HEK293 (cell line): Measurements from ENCODE around the gene ZNF324.

Experiments used
- BCL11B ChIP-seq: fragments of 450-650 bp; formaldehyde crosslinking; IDR thresholded peaks from 2 replicates; pipeline ENCODE4 v1.5.1; 2016; ENCODE audit warnings: low read depth, missing biosample characterization, missing genetic modification characterization
- BCL6B ChIP-seq: fragments of 450-650 bp; formaldehyde crosslinking; IDR thresholded peaks from 2 replicates; pipeline ENCODE4 v1.5.1; 2017; ENCODE audit warnings: missing biosample characterization, missing genetic modification characterization
- EGR2 ChIP-seq: fragments of 450-650 bp; formaldehyde crosslinking; IDR thresholded peaks from 2 replicates; pipeline ENCODE4 v1.5.1; 2016; ENCODE audit warnings: low read depth, missing biosample characterization, missing genetic modification characterization
- ELK4 ChIP-seq: IDR thresholded peaks from 2 replicates; pipeline ENCODE4 v1.6.1; 2011; ENCODE audit warnings: mild to moderate bottlenecking, low read depth, low read length, borderline replicate concordance
- GFI1B ChIP-seq: fragments of 450-650 bp; formaldehyde crosslinking; IDR thresholded peaks from 2 replicates; pipeline ENCODE4 v1.5.1; 2016; ENCODE audit warnings: missing biosample characterization, missing genetic modification characterization
- GLIS1 ChIP-seq: fragments of 450-650 bp; formaldehyde crosslinking; IDR thresholded peaks from 2 replicates; pipeline ENCODE4 v1.5.1; 2016; ENCODE audit warnings: missing biosample characterization, missing genetic modification characterization
- PRDM6 ChIP-seq: fragments of 450-650 bp; formaldehyde crosslinking; IDR thresholded peaks from 2 replicates; pipeline ENCODE4 v1.5.1; 2017; ENCODE audit warnings: missing biosample characterization, missing genetic modification characterization
- SETDB1 ChIP-seq: IDR thresholded peaks from one replicate; pipeline ENCODE4 v1.6.1; 2017; ENCODE audit warnings: mild to moderate bottlenecking, low read length, moderate library complexity, mixed read lengths; ENCODE audit not compliant: insufficient read length
- SP7 ChIP-seq: fragments of 450-650 bp; formaldehyde crosslinking; IDR thresholded peaks from 2 replicates; pipeline ENCODE4 v1.5.1; 2016; ENCODE audit warnings: missing biosample characterization, missing genetic modification characterization
- ZBTB6 ChIP-seq: fragments of 450-650 bp; formaldehyde crosslinking; IDR thresholded peaks from 2 replicates; pipeline ENCODE4 v1.5.1; 2017; ENCODE audit warnings: missing biosample characterization, missing genetic modification characterization
- ZBTB7A ChIP-seq: fragments of 450-650 bp; formaldehyde crosslinking; IDR thresholded peaks from 2 replicates; pipeline ENCODE4 v1.5.1; 2016; ENCODE audit warnings: low read depth, missing biosample characterization, missing genetic modification characterization
- ZNF10 ChIP-seq: fragments of 450-650 bp; formaldehyde crosslinking; IDR thresholded peaks from 2 replicates; pipeline ENCODE4 v1.5.1; 2017; ENCODE audit warnings: missing biosample characterization, missing genetic modification characterization
- ZNF169 ChIP-seq: fragments of 450-650 bp; formaldehyde crosslinking; IDR thresholded peaks from 2 replicates; pipeline ENCODE4 v1.5.1; 2016; ENCODE audit warnings: missing biosample characterization, missing genetic modification characterization
- ZNF211 ChIP-seq: fragments of 450-650 bp; formaldehyde crosslinking; IDR thresholded peaks from 2 replicates; pipeline ENCODE4 v1.5.1; 2016; ENCODE audit warnings: low read depth, missing biosample characterization, missing genetic modification characterization
- ZNF274 ChIP-seq, 2 experiments: fragments of 200-500 bp in 1 of 2; fragments of 450-650 bp in 1 of 2; sonication (Bioruptor generic) in 1 of 2; formaldehyde crosslinking in 1 of 2; IDR thresholded peaks; 2 replicates each; pipeline versions ENCODE4 v1.5.1 to v1.6.1; 2014 to 2016; ENCODE audit warnings: borderline replicate concordance in 1 of 2, inconsistent platforms in 1 of 2, low read length in 1 of 2, missing biosample characterization in 1 of 2, missing genetic modification characterization in 1 of 2
- ZNF341 ChIP-seq: fragments of 450-650 bp; formaldehyde crosslinking; IDR thresholded peaks from 2 replicates; pipeline ENCODE4; 2016; ENCODE audit warnings: low read depth, missing biosample characterization, missing genetic modification characterization
- ZNF362 ChIP-seq: fragments of 450-650 bp; formaldehyde crosslinking; IDR thresholded peaks from 2 replicates; pipeline ENCODE4 v1.5.1; 2016; ENCODE audit warnings: missing biosample characterization, missing genetic modification characterization
- ZNF398 ChIP-seq: fragments of 450-650 bp; formaldehyde crosslinking; IDR thresholded peaks from 2 replicates; pipeline ENCODE4 v1.5.1; 2017; ENCODE audit warnings: missing biosample characterization, missing genetic modification characterization
- ZNF416 ChIP-seq: fragments of 450-650 bp; formaldehyde crosslinking; IDR thresholded peaks from 2 replicates; pipeline ENCODE4 v1.5.1; 2016; ENCODE audit warnings: missing biosample characterization, missing genetic modification characterization
- ZNF501 ChIP-seq: fragments of 450-650 bp; formaldehyde crosslinking; IDR thresholded peaks from 2 replicates; pipeline ENCODE4 v1.5.1; 2016; ENCODE audit warnings: missing biosample characterization, missing genetic modification characterization
- ZNF521 ChIP-seq: fragments of 450-650 bp; formaldehyde crosslinking; IDR thresholded peaks from 2 replicates; pipeline ENCODE4 v1.5.1; 2017; ENCODE audit warnings: missing biosample characterization, mild to moderate bottlenecking, missing genetic modification characterization
- ZNF529 ChIP-seq: fragments of 450-650 bp; formaldehyde crosslinking; IDR thresholded peaks from 2 replicates; pipeline ENCODE4 v1.5.1; 2017; ENCODE audit warnings: missing genetic modification characterization, missing biosample characterization; ENCODE audit not compliant: insufficient replicate concordance
- ZNF555 ChIP-seq: fragments of 450-650 bp; formaldehyde crosslinking; conservative IDR thresholded peaks from 2 replicates; pipeline ENCODE4 v1.5.1; 2017; ENCODE audit warnings: missing biosample characterization, mild to moderate bottlenecking, missing genetic modification characterization, inconsistent platforms
- ZNF560 ChIP-seq: fragments of 450-650 bp; formaldehyde crosslinking; IDR thresholded peaks from 2 replicates; pipeline ENCODE4 v1.5.1; 2017; ENCODE audit warnings: missing biosample characterization, missing genetic modification characterization, borderline replicate concordance
- ZNF585B ChIP-seq: fragments of 450-650 bp; formaldehyde crosslinking; IDR thresholded peaks from 2 replicates; pipeline ENCODE4 v1.5.1; 2016; ENCODE audit warnings: missing biosample characterization, missing genetic modification characterization
- ZNF624 ChIP-seq: fragments of 450-650 bp; formaldehyde crosslinking; IDR thresholded peaks from 2 replicates; pipeline ENCODE4 v1.5.1; 2017; ENCODE audit warnings: missing biosample characterization, missing genetic modification characterization
- ZNF626 ChIP-seq: fragments of 450-650 bp; sonication (Bioruptor Pico); formaldehyde crosslinking; IDR thresholded peaks from 2 replicates; pipeline ENCODE4 v1.5.1; 2018; ENCODE audit warnings: missing biosample characterization, missing genetic modification characterization, inconsistent platforms
- ZNF654 ChIP-seq: fragments of 450-650 bp; formaldehyde crosslinking; IDR thresholded peaks from 2 replicates; pipeline ENCODE4 v1.5.1; 2016; ENCODE audit warnings: low read depth, missing biosample characterization, missing genetic modification characterization
- ZNF692 ChIP-seq: fragments of 450-650 bp; formaldehyde crosslinking; IDR thresholded peaks from 2 replicates; pipeline ENCODE4 v1.5.1; 2016; ENCODE audit warnings: missing biosample characterization, missing genetic modification characterization
- ZNF701 ChIP-seq: fragments of 450-650 bp; formaldehyde crosslinking; IDR thresholded peaks from 2 replicates; pipeline ENCODE4 v1.5.1; 2016; ENCODE audit warnings: missing biosample characterization, missing genetic modification characterization

The ZNF324 gene

GRCh38 chr19:58475714-58476497, 9.0 kb downstream of the ZNF324 start, which contains the start of gene ZNF446 (continued):
- TF ChIP-seq ZNF692 (tag by site-specific recombination) (peak; percentile 46), ZNF211 (no peak), ZNF701 (tag by site-specific recombination) (no peak), ZNF529 (no peak), ZBTB6 (tag by site-specific recombination) (peak; percentile 49; the same call in 1 of the 2 replicates), ZNF416 (tag by site-specific recombination) (no peak), ZNF585B (tag by site-specific recombination) (no peak), ZNF624 (no peak), GFI1B (tag by site-specific recombination) (no peak), ZNF169 (tag by site-specific recombination) (no peak), ZNF654 (tag by site-specific recombination) (no peak), SETDB1 (no peak), ZNF398 (no peak), ZNF626 (tag by site-specific recombination) (no peak), ZNF501 (tag by site-specific recombination) (peak; percentile 57; the same call in 1 of the 2 replicates), ZNF341 (tag by site-specific recombination) (peak; percentile 71), BCL11B (peak; percentile 72; the same call in 1 of the 2 replicates), ZNF560 (no peak), SP7 (tag by site-specific recombination) (peak; percentile 47; the same call in 1 of the 2 replicates), ELK4 (no peak), BCL6B (tag by site-specific recombination) (no peak), EGR2 (peak; percentile 83), ZNF10 (tag by site-specific recombination) (no peak), PRDM6 (tag by site-specific recombination) (no peak), ZNF362 (tag by site-specific recombination) (no peak), ZNF274 (IDR thresholded peaks at IDR 0.05; ENCODE audit: low read length) (no peak), ZNF274 (tag by site-specific recombination; IDR thresholded peaks at IDR 0.05; ENCODE audit: borderline replicate concordance) (no peak), GLIS1 (tag by site-specific recombination) (peak; percentile 95), ZNF555 (tag by site-specific recombination) (no peak), ZNF521 (tag by site-specific recombination) (no peak), ZBTB7A (no peak)
